Prostate gland (tissue), 2 donors: ENCODE data around the gene TGFBR3L.

Source experiments
- CTCF ChIP-seq, 4 experiments: fragments of 200-600 bp in 2 of 4; fragments of 450-650 bp in 2 of 4; sonication (generic) in 2 of 4; IDR thresholded peaks; 1 replicate in 3 of 4; 2 replicates in 1 of 4; pipeline ENCODE4 v1.5.1; 2016 to 2019; ENCODE audit warnings: antibody characterized with exemption in 4 of 4, mild to moderate bottlenecking in 2 of 4, moderate library complexity in 2 of 4
- POLR2A ChIP-seq: fragments of 450-650 bp; IDR thresholded peaks from one replicate; pipeline ENCODE4 v1.6.1; 2016; ENCODE audit warnings: antibody characterized with exemption, mild to moderate bottlenecking

GRCh38 chr19:7930765-7931164 lies 16.1 kb downstream of the TGFBR3L start:
- no peak for TF ChIP-seq POLR2A
- TF ChIP-seq CTCF (IDR thresholded peaks at IDR 0.05) = no peak
